ENCODE measurements around the gene R3HDM2. TPM values are rescaled to one million over a fixed set of nuclear protein-coding genes. Genes with fewer than 3 reads are reported as not detected.

Gene R3HDM2
- total RNA-seq, 3 donors from 2014 or later = 21.9 to 25.2 (median 22.3) TPM

- no peaks in the 10 kb centered on the region for H3K9me3 Mint-ChIP-seq
- no peak for DNase-seq
- H3K4me1 Mint-ChIP-seq (ENCODE audit: low read depth) = peaks cover 25% of the 10 kb centered on the region
- H3K27me3 Mint-ChIP-seq (ENCODE audit: low read depth) = peaks cover 29% of the 10 kb centered on the region
- no peaks in the 10 kb centered on the region for H3K36me3 Mint-ChIP-seq (ENCODE audit: insufficient read depth)
- no peak overlapping the region for H3K4me3 Mint-ChIP-seq
- ATAC-seq = no peak
Observed at GRCh38 chr12:57210926-57211692, 219.7 kb downstream of the R3HDM2 start.

- no peak overlapping the region for H3K4me3 Mint-ChIP-seq
- H3K27me3 Mint-ChIP-seq (ENCODE audit: low read depth) = peaks cover 23% of the 10 kb centered on the region
- no peaks in the 10 kb centered on the region for H3K9me3 Mint-ChIP-seq
- no peaks in the 10 kb centered on the region for H3K36me3 Mint-ChIP-seq (ENCODE audit: insufficient read depth)
- DNase-seq (no peak), ATAC-seq (no peak)
- peaks cover 19% of the 10 kb centered on the region for H3K4me1 Mint-ChIP-seq (ENCODE audit: low read depth)
Observed at GRCh38 chr12:57210461-57210860, 220.4 kb downstream of the R3HDM2 start.

DNA sequence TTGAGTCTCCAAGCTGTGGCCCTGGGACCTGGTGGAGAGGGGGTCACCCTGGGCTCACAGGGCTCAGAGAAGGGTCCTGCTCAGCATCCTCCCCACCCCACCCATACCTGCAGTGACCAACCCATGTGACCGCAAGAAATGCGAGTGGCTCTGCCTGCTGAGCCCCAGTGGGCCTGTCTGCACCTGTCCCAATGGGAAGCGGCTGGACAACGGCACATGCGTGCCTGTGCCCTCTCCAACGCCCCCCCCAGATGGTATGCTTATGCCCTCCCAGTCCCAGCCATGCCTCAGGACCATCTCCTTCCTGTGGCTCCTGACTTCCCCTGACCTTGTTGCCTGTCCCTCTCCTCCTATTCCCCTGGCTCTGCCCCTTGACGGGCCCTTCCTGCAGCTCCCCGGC lies 220.9 kb downstream of the R3HDM2 start:
- H3K36me3 Mint-ChIP-seq (ENCODE audit: insufficient read depth) = no peaks in the 10 kb centered on the region
- ATAC-seq = no peak
- DNase-seq = no peak
- H3K27me3 Mint-ChIP-seq (ENCODE audit: low read depth) = peaks cover 17% of the 10 kb centered on the region
- no peak overlapping the region for H3K4me3 Mint-ChIP-seq
- no peaks in the 10 kb centered on the region for H3K9me3 Mint-ChIP-seq
- H3K4me1 Mint-ChIP-seq (ENCODE audit: low read depth) = peaks cover 15% of the 10 kb centered on the region

DNA sequence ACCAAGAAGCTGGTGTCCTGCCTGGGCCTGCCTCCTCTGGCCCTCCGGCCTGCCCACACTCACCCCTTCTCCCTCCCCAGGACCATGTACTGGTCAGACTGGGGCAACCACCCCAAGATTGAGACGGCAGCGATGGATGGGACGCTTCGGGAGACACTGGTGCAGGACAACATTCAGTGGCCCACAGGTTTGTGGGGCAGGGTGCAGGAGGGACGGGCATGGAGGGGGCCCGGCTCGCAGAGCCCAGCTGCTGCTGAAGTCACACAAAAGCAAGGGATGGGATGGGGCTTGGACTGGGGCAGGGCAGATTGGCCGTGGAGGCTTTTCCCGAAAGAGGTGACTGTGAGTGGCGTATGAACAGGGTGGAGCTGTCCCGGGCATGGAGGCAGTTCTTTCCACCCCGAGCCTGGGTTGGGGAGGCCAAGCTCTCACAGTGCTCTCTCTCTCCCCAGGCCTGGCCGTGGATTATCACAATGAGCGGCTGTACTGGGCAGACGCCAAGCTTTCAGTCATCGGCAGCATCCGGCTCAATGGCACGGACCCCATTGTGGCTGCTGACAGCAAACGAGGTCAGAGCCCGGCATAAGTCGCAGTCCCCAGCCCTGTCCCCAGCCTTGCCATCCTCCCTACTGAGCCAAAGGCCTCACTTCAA lies 222.1 kb downstream of the R3HDM2 start:
- Mint-ChIP-seq H3K9me3 (no peaks in the 10 kb centered on the region), H3K4me3 (no peak overlapping the region), H3K36me3 (ENCODE audit: insufficient read depth) (no peaks in the 10 kb centered on the region), H3K27me3 (ENCODE audit: low read depth) (peaks cover 6% of the 10 kb centered on the region), H3K4me1 (ENCODE audit: low read depth) (peaks cover 5% of the 10 kb centered on the region)
- no peak for DNase-seq
- ATAC-seq = no peak

- ATAC-seq (no peak), DNase-seq (no peak)
- Mint-ChIP-seq H3K9me3 (no peaks in the 10 kb centered on the region), H3K27me3 (ENCODE audit: low read depth) (no peaks in the 10 kb centered on the region), H3K4me3 (no peak overlapping the region), H3K36me3 (ENCODE audit: insufficient read depth) (no peaks in the 10 kb centered on the region), H3K4me1 (ENCODE audit: low read depth) (no peaks in the 10 kb centered on the region)
Observed at GRCh38 chr12:57207731-57208630, 222.9 kb downstream of the R3HDM2 start.

- no peak overlapping the region for H3K4me3 Mint-ChIP-seq
- no peaks in the 10 kb centered on the region for H3K4me1 Mint-ChIP-seq (ENCODE audit: low read depth)
- H3K36me3 Mint-ChIP-seq (ENCODE audit: insufficient read depth) = no peaks in the 10 kb centered on the region
- H3K9me3 Mint-ChIP-seq = no peaks in the 10 kb centered on the region
- H3K27me3 Mint-ChIP-seq (ENCODE audit: low read depth) = no peaks in the 10 kb centered on the region
- no peak for ATAC-seq
- DNase-seq = no peak
Observed at GRCh38 chr12:57205931-57206330, 224.9 kb downstream of the R3HDM2 start.

- H3K9me3 Mint-ChIP-seq = no peaks in the 10 kb centered on the region
Observed at GRCh38 chr12:57205186-57205585, 225.7 kb downstream of the R3HDM2 start.

DNA sequence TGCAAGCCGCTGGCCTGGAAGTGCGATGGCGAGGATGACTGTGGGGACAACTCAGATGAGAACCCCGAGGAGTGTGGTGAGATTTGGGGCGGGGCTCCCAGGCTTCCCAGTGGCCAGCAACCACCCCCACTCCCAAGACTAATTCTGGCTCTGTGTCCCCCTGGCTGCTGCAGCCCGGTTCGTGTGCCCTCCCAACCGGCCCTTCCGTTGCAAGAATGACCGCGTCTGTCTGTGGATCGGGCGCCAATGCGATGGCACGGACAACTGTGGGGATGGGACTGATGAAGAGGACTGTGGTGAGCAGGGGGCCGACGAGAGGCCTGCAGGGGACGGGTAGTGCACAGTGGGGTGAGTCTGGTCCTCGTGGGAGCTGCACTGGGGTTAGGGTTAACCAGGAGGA lies 226.4 kb downstream of the R3HDM2 start:
- DNase-seq (no peak), ATAC-seq (no peak)
- no peaks in the 10 kb centered on the region for H3K36me3 Mint-ChIP-seq (ENCODE audit: insufficient read depth)
- no peak overlapping the region for H3K4me3 Mint-ChIP-seq
- no peaks in the 10 kb centered on the region for H3K4me1 Mint-ChIP-seq (ENCODE audit: low read depth)
- H3K9me3 Mint-ChIP-seq = no peaks in the 10 kb centered on the region
- H3K27me3 Mint-ChIP-seq (ENCODE audit: low read depth) = no peaks in the 10 kb centered on the region

More at GRCh38 chr12:57205186-57205585, 225.7 kb downstream of the R3HDM2 start:
- no peaks in the 10 kb centered on the region for H3K36me3 Mint-ChIP-seq (ENCODE audit: insufficient read depth)
- H3K4me3 Mint-ChIP-seq = no peak overlapping the region
- DNase-seq (no peak), ATAC-seq (no peak)
- no peaks in the 10 kb centered on the region for H3K4me1 Mint-ChIP-seq (ENCODE audit: low read depth)
- no peaks in the 10 kb centered on the region for H3K27me3 Mint-ChIP-seq (ENCODE audit: low read depth)

DNA sequence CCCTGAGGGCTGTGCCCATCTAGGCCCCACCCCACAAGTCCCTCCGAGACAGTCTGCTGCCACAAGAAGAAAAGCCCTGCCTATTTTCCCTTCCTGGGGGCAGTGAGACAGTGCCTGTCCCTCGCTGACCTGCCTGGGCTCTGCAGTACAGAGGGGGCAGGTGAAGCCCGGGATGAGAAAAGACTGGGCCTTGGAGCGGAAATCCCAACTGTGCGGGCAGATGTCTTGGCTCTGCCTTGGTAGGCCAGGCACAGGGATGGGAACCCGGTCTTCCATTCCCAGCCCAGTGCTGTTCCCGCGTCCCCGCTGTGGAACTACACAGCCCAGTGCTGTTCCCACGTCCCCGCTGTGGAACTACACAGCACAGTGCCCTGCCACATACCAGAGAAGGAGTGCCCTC lies 227.1 kb downstream of the R3HDM2 start:
- Mint-ChIP-seq H3K27me3 (ENCODE audit: low read depth) (no peaks in the 10 kb centered on the region), H3K9me3 (no peaks in the 10 kb centered on the region), H3K4me3 (no peak overlapping the region), H3K36me3 (ENCODE audit: insufficient read depth) (no peaks in the 10 kb centered on the region), H3K4me1 (ENCODE audit: low read depth) (no peaks in the 10 kb centered on the region)
- ATAC-seq = no peak
- no peak for DNase-seq

Other genes starting within 250 kb of the R3HDM2 start
- under 1 TPM in 2 of 3 donors, not detected in 1; 0.20 to 0.24 TPM for gene NXPH4, start 214.2 kb downstream of the R3HDM2 start, total RNA-seq
- gene SHMT2, start 201.3 kb downstream of the R3HDM2 start, total RNA-seq = 100 to 1,000 TPM; 373 to 414 (median 383) TPM
- 1 to 10 TPM; 1.4 to 2.2 (median 1.7) TPM for gene STAC3, start 179.9 kb downstream of the R3HDM2 start, total RNA-seq
- under 1 TPM in 2 of 3 donors, not detected in 1; 0.14 to 0.15 TPM for gene INHBC, start 3.7 kb upstream of the R3HDM2 start, total RNA-seq
- gene INHBE, start 24.3 kb upstream of the R3HDM2 start, total RNA-seq = under 1 TPM in 2 of 3 donors, not detected in 1; 0.24 to 0.27 TPM
- gene GLI1, start 28.7 kb upstream of the R3HDM2 start, total RNA-seq = 1 to 10 TPM in 1 of 3 donors, under 1 TPM in 2; 0.46 to 1.7 (median 0.65) TPM
- gene ARHGAP9, start 48.8 kb upstream of the R3HDM2 start, total RNA-seq = 10 to 100 TPM; 54.5 to 64.6 (median 57.7) TPM
- gene MARS1, start 57.0 kb upstream of the R3HDM2 start, total RNA-seq = 100 to 1,000 TPM; 505 to 565 (median 534) TPM
- 10 to 100 TPM in 2 of 3 donors, 1 to 10 TPM in 1; 9.2 to 12.2 (median 10.8) TPM for gene DDIT3, start 89.5 kb upstream of the R3HDM2 start, total RNA-seq
- 10 to 100 TPM; 56.3 to 59.4 (median 57.5) TPM for gene MBD6, start 91.8 kb upstream of the R3HDM2 start, total RNA-seq
- gene DCTN2, start 116.1 kb upstream of the R3HDM2 start, total RNA-seq = 10 to 100 TPM; 72.3 to 84.3 (median 74.6) TPM
- under 1 TPM; 0.56 to 0.98 (median 0.68) TPM for gene KIF5A, start 119.0 kb upstream of the R3HDM2 start, total RNA-seq
- 10 to 100 TPM; 28.6 to 32.0 (median 29.1) TPM for gene PIP4K2C, start 160.1 kb upstream of the R3HDM2 start, total RNA-seq
- gene DTX3, start 173.8 kb upstream of the R3HDM2 start, total RNA-seq = 10 to 100 TPM; 15.9 to 18.6 (median 17.0) TPM
- gene ARHGEF25, start 180.4 kb upstream of the R3HDM2 start, total RNA-seq = 1 to 10 TPM in 1 of 3 donors, under 1 TPM in 2; 0.56 to 1.6 (median 0.65) TPM
- 1 to 10 TPM; 3.2 to 4.6 (median 3.6) TPM for gene B4GALNT1, start 202.2 kb upstream of the R3HDM2 start, total RNA-seq

Measured in activated T-cell treated with anti-CD3 and anti-CD28 coated beads, Interleukin-2, amount 50 U/mL, for 4 hours (primary cell).